ENCODE data around the gene FAM163B.
"Not testable (repeated sequence)": the region's sequence is repeated elsewhere in the genome, so short reads cannot be mapped to it uniquely, and the experiment has no call there.

The FAM163B gene

GRCh38 chr9:133564451-133565116 lies 44.6 kb downstream of the FAM163B start:
- no peak for FAIRE-seq

GRCh38 chr9:133563814-133564213 lies 45.4 kb downstream of the FAM163B start:
- not testable (repeated sequence) for FAIRE-seq

GRCh38 chr9:133563291-133563796 lies 45.8 kb downstream of the FAM163B start:
- FAIRE-seq = no peak

DNA sequence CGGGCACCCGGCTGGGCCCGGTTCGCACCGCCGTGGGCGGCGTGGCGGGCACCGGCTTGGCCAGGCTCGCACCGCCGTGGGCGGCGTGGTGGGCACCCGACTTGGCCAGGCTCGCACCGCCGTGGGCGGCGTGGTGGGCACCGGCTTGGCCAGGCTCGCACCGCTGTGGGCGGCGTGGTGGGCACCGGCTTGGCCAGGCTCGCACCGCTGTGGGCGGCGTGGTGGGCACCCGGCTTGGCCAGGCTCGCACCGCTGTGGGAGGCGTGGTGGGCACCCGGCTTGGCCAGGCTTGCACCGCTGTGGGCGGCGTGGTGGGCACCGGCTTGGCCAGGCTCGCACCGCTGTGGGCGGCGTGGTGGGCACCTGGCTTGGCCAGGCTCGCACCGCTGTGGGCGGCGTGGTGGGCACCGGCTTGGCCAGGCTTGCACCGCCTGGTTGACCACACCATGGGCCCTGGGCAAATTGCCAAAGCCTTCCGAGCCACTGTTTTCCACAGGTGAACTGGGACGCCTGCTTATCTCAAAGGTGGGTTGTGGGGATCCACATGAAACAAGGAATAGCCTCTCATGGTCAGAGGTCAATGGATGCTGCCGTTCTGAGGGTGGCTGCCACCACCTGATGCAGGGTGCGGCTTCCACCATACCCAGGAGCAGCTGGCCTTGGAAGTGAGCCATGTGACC lies 46.4 kb downstream of the FAM163B start:
- no peak for FAIRE-seq

- no peak for FAIRE-seq
These were observed 47.1 kb downstream of the FAM163B start for GRCh38 chr9:133561976-133562554.

DNA sequence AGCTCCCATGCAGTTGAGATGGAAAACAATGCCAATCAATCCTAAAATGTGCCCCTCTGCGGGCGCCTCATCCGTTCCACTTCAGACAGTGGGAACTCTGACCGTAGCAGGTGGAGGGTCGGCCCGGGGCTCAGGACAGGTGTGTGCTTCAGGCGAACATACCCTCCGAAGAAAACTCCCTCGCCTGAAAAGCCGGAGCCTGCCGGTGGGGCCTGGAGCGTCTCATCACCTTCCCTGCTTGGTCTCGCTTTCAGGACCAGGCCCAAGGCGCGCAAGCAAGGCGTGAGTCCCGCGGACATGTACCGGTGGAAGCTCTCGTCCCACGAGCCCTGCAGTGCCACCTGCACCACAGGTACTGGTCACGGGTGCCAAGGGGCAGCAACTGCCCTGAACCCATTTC lies 48.2 kb downstream of the FAM163B start:
- no peak for FAIRE-seq

DNA sequence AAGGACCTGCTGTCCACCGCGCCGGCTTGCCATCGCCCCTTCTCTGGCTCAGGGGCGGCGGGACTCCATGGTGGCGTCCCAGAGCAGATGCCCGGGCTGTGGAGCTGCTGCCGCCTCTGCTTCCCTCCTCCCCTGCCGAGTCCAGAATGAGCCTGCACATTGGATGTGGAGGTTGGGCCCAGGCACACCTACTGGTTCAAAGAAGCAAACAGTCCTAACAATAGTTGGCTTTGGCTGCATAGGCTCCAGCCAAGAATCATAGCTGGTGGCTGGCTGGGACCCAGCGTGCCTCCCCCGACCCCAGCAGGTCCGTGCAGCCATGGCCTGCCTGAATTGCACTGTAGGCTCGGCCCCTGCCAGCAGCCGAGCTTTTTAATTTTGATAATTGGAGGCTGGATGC lies 48.9 kb downstream of the FAM163B start:
- FAIRE-seq = no peak

DNA sequence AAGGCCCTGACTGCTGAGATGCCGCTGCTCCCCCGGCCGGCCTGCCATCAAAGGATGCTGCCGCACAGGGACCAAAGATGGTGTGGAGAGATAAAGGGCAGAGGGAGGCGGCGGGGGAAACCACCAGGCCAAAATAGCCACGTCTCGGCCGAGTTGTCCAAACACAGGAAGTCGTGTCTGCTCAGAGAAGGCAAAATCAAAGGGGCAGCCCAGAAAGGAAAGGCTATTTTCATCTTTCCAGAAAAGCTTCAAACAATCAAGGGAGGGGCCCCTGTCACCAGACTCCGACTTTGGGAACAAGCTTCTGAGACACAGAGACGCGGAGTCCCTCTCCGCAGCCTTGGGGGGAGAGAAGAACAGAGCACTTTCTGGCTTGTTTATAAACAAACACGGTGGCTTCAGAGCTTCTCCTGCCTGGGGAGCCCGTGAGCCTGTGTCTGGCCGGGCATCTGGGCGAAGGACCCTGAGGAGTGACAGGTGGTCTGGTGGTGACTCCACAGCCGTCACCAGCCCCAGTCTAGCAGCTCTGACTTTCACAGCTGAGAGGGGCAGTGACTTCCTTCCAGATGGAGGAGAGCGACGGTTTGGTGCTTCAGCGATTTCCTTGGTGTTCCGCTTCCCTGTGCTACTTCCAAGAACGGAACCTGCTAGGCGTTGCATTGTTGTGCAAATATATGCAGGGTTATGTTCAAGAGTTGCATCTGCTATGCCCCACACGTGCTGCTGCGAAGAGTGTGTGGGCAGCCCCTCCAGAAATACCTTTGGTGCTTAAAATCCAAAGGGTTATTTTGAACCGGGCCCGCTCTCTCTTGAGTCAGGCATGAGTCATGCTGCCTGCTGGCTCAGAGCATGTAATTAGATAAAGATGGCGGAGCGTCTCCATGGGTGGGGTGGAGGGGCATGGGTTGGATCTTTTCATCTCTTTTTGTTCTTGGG lies 50.7 kb downstream of the FAM163B start:
- no peak for FAIRE-seq

DNA sequence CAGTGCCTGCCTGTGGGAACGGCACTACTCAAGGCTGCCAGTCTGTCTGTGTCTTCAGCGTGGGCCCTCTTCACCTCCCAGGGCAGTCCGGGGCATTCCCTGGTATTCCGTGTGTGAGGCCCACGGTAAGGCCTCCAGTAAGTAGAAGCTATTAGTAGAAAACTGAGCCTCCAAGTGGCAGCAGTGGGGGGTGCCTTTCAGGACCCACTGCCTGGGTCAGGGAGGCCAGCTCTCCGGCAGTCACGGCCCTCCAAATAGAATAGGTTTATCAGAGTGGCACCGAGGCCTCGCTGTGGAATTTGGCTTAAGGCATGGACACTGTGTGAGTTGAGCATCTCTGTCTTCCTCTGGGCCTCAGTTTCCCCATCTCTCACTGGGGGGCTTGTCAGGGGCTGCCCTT lies 51.6 kb downstream of the FAM163B start:
- no peak for FAIRE-seq

GRCh38 chr9:133556354-133556753 lies 52.8 kb downstream of the FAM163B start:
- no peak for FAIRE-seq

GRCh38 chr9:133554729-133555128 lies 54.5 kb downstream of the FAM163B start:
- no peak for FAIRE-seq

DNA sequence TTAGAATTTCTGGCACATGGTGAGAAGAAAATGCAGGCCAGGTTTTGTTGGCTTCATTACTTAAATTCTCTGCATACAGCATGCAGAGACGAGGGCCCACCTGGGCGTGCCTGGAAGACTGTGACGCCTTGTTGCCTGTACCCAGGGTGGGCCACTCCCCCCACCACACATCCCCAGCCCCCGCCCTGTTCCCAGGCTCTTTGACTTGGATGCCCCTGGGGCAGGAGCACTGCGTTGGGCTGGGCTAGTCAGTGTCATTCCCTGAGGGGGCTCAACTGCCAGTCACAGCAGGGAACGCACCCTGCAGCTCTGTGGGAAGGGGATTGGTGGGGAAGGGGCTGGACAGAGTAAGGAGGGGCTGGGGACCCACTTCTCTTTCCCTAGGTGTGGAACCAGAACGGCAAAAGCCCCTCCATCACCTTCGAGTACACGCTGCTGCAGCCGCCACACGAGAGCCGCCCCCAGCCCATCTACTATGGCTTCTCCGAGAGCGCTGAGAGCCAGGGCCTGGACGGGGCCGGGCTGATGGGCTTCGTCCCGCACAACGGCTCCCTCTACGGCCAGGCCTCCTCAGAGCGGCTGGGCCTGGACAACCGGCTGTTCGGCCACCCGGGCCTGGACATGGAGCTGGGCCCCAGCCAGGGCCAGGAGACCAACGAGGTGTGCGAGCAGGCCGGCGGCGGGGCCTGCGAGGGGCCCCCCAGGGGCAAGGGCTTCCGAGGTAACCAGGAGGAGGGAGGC lies 55.0 kb downstream of the FAM163B start:
- FAIRE-seq = no peak

- no peak for FAIRE-seq
These were observed 56.1 kb downstream of the FAM163B start for GRCh38 chr9:133553123-133553522.

GRCh38 chr9:133552236-133552635 lies 57.0 kb downstream of the FAM163B start:
- no peak for FAIRE-seq

DNA sequence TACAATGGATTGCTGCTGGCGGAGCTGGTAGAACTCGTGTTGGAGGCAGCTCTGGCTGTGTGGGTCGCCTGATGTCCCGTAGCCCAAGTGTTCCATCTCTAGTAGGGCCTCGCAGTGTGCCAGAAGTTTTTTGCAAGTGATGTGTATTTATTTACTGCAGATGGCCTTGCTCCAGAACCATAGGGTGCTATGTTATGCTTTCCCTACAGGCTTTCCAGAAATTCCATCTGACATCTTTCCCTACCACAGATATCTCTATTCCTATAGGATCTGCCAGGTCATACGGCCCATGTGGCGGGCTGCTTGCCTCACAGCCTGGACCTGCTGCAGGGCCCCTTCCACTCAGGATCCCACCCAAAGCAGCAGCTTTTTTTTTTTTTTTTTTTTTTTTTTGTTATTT lies 57.7 kb downstream of the FAM163B start:
- FAIRE-seq = no peak

DNA sequence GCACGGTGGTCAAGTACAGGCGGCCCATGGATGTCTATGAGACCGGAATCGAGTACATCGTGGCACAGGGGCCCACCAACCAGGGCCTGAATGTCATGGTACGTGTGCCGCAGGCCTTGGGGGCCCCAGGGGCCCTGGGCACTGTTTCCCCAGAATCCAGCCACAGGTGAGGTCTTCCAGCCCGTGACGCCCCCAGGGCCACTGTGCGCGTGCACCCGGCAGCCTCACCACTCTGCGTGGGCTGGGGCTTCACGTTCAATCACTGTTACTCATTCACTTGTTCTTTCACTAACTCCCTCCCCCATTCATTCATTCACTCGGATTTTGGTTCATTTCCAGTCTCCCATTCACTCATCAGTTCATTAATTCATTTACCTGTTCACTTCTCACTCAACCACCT lies 62.1 kb downstream of the FAM163B start:
- no peak for FAIRE-seq

GRCh38 chr9:133546287-133546680 lies 62.9 kb downstream of the FAM163B start:
- no peak for FAIRE-seq

DNA sequence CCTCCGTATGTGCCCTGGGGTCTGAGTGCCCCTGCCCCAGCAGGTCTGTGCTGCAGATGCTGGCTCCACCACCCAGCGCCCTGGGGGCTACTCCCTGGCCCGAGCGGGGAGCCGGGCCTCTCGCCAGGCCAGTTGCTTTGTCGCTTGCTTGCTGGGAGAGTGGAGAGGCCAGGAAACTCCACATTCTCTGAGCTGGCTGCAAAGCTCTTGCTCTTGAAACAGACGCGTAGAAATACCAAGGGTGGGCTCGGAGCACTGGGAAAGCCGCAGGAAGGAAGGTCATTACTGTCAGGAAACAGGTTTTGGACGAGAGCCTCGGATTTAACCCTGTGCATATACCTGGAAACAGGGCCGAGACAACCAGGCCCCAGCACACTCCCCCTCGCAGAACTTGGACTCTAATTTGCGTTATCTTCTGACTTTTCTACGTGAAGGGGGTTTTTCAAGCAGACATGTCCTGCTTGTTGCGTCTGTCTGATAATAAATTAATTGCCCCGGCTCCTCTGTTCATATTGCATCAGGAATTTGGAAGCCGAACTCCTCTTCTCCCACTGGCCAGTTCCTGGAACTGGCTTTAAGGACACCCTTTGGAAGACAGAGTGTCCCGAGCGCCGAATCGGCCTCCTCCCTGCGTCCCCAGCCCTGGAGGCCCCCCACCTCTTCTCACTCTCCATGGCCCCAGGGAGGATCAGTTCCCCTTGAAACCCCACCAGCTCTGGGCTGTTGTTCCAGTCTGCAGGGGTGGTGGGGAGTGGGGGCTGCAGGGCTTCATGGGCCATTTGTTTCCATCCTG lies 63.5 kb downstream of the FAM163B start:
- no peak for FAIRE-seq

DNA sequence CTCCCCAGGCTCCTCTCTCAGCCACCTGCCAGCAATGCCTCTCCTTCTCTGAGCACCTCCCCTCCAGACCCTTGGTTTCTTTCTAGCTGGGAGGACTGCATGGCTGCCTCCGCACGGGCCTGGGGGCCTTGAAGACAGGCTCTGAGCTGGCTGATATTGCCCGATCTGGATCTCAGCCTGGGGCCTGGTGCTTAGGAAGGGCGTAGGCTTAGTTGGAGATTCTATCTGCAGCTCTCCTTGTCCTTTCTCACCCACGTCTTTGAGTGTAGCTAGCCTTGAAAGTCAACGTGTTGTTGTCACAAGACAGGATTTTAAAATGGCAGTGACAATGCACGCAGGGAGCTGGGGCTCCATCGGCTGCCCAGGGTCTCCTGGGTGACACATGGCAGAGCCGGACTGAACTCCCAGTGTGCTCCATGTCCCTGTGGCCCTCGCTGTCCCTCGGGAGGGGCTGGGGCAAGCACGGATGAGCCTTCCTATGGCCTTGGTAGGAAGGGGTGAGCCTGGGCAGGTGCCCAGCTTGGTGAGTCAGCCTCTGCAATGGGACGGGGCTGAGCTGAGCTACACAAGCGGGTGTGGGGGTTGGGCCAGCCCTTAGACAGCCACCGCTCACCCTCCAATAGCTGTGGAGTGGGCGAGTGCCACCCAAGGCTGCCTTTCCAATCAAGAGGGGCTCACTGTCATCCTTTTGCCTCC lies 65.3 kb downstream of the FAM163B start:
- FAIRE-seq = no peak

DNA sequence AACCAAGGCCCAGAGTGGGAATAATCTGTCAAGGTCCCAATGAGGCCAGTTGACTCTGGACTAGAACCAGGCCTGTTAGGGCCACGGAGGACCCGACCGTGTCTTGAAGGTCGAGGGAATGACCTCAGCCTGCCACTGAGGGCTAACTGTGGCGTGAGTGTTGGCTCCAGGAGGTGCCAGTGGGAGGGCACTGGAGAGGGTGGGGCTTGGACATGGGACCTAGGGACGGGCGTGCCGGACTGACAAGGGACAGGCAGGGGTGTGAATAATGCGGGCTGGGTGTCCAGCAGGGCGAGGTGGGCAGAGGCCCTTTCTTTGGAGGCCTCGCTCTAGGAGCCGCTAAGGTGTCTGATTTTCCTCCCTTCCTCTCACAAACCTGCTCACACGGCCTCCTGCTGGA lies 67.2 kb downstream of the FAM163B start:
- no peak for FAIRE-seq

- no peak for FAIRE-seq
These were observed 68.5 kb downstream of the FAM163B start for GRCh38 chr9:133540698-133541025.
